Measurements from ENCODE around the gene HRAS.

DNA sequence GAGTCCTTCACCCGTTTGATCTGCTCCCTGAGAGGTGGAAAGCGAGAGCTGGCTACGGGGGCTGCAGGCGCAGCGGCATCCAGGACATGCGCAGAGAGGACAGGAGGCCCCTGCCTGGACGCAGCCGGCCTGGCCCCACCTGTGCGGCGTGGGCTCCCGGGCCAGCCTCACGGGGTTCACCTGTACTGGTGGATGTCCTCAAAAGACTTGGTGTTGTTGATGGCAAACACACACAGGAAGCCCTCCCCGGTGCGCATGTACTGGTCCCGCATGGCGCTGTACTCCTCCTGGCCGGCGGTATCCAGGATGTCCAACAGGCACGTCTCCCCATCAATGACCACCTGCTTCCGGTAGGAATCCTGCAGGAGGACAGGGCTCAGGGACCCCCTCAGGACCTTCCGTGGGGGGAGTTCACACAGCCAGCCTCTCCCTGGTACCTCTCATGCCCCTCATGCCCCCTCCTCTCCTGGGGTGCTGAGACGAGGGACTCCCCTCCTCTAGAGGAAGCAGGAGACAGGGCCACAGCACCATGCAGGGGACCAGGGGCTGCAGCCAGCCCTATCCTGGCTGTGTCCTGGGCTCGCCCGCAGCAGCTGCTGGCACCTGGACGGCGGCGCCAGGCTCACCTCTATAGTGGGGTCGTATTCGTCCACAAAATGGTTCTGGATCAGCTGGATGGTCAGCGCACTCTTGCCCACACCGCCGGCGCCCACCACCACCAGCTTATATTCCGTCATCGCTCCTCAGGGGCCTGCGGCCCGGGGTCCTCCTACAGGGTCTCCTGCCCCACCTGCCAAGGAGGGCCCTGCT is 1.6 kb downstream of the HRAS start:
- TF ChIP-seq POLR2A (IDR thresholded peaks at IDR 0.05; ENCODE audit: low read depth, low read length) (no peak), POLR2AphosphoS5 (IDR thresholded peaks at IDR 0.05; ENCODE audit: low read depth, low read length) (no peak), TAF1 (IDR thresholded peaks at IDR 0.05; ENCODE audit: low read depth, low read length) (no peak)
